HG02938 (cell line): ENCODE measurements around the gene NLRP1.
A peak's percentile ranks its signal among the peaks of the same experiment; 100 is the strongest.

ENCODE experiments used
- ATAC-seq: cut with Tn5 transposase; IDR thresholded peaks from one replicate; pipeline ENCODE4 v1.9.1; 2021; ENCODE audit warnings: mild to moderate bottlenecking, moderate library complexity; ENCODE audit not compliant: unreplicated experiment

The NLRP1 gene

DNA sequence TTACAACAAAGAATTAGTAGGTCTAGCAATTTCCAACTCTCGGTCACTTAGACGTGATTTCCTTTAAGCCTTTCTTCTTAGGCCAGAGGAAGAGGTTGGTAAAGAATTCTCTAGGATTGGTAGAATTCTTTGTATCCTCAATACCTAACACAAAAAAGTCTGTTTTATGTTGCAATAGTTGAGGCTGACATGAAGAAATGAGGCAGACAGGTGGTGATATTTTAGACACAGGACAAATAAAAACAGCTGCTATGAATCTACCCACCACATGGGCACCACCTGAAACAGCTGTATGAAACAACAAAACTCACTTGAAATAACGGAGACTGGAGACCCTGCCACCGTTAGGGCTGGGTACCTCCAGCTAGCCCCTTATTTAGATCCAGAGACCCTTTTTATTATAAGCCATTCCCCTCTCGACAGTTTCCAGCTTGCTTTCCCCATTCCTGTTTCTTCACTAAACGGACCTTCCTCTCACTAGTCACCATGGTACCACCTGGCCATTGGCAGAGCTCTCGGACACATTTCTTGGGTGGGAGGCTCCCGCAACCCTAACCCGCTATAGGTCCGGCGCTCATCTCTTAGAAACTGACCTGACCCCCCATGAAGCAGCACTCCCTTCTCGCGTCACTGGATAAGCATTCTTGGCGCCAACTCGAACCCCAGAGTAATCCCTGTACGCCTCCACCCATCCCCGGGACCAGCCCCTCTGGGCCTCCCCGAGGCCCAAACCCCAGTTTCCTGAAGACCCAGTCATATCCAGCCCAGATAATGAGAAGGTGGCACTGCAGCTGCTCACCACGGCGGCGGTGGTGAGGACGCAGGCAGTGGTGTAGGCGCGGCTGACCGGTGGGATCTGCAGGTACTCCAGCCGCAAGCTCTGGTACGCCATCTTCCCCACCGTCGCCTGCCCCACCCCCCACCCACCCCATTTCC is 98.8 kb downstream of the NLRP1 start, which contains the start of gene DERL2:
TSS of gene DERL2 (minus strand) at position 909 of the 936 bp plus-strand sequence. CDS start at position 892, 17 bp downstream.
- peak; percentile 23 for ATAC-seq

DNA sequence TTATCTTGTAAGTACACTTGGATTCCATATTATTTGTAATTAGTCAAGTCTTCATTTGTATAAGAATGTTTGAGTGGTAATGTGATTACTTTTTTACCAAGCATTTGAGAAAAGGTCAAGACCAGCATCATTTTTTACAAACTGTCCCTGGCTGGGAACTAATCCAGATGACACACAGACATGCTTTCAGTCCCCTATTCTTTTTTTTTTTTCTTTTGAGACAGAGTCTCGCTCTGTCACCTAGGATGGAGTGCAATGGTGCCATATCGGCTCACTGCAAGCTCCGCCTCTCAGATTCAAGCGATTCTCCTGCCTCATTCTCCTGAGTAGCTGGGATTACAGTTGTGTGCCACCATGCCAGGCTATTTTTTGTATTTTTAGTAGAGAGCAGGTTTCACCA is 102.9 kb downstream of the NLRP1 start:
- no peak for ATAC-seq

DNA sequence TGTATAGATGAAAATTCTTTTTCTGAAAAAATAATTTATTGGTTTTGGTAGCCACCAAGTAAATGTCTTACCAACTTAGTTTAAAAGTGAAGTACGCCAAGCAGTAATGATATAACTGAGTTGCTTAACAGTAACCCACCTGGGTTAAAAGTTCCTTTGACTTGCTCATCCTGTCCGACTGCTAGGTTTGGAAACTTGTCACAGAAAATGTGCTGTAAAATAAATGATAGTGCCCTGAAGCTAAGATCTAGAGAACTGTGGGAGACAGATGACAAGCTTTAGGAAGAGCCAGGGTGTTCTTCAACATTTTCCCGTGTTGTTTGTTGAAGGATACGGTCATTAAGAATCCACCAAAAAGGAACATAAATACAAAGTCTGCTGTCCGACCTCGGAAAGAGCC is 103.3 kb downstream of the NLRP1 start:
- ATAC-seq: no peak

DNA sequence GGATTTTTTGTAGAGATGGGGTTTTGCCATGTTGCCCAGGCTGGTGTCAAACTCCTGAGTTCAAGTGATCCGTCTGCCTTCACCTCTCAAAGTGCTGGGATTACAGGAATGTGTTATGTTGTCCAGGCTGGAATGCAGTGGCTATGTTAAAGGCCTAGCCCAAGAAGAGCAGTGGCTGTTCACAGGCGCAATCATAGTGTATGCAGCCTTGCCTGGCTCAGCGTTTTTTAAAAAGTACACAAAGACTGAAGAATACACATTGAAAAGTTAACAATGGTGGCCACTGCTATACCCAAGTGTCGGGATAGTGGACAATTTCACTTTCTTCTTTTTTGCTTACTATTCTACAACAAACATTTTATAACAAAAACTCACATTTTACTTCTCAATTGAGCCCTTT is 105.3 kb downstream of the NLRP1 start:
- no peak for ATAC-seq

DNA sequence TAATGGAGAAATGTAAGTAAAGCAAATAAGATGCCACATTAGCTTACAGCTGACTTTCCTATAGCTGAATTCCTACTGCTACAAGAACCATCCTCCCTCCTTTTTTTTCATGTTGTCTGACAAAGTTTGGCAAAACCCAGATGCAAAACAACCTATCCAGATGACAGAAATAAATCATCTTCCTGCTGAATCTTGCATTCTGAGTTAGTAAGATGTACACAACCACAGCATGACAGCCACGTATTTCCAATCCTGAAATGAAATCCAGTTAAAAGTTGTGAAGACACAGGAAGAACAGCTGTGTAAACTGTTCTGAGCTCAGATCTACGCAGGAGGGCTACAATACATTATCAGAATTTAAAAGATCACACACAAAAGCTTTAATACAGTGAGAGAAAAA is 110.4 kb downstream of the NLRP1 start:
- no peak for ATAC-seq

DNA sequence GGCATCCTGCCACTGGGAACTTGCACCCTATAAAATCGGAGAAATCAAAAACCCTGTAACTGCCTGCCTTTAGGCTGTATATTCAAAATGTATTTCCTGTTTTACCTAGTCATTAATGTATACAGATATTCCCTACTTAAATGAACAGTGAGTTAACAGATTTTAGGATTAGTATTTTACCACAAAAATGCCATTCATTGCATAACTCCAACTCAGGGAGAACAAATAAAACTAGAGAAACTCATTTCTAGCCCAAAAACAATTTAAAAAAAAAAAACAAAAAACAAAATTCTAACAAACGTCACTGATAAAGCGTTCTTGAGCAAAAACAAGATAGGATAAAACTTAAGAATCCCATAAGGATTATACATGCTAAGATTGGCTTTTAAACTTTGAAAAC is 111.8 kb downstream of the NLRP1 start:
- ATAC-seq: no peak

DNA sequence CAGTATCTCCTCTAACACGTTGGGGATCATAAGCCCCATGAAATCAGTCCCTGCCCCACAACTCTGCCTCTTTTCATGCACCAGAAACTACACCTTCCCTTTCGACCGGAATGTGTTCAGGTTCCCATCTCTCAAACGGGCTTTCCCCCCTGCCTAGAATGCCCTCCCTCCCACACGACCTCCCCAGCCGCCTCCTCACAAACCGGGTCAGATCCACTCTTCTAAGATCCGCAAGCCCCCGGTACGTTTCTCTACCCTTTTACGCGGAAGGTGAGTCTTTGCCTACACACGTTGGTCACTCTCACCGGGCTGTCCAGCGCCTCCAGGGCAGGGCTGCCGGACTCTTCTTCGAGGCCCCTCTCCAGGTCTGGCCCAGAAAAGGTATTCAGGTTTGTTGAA is 116.2 kb downstream of the NLRP1 start:
- ATAC-seq: no peak

DNA sequence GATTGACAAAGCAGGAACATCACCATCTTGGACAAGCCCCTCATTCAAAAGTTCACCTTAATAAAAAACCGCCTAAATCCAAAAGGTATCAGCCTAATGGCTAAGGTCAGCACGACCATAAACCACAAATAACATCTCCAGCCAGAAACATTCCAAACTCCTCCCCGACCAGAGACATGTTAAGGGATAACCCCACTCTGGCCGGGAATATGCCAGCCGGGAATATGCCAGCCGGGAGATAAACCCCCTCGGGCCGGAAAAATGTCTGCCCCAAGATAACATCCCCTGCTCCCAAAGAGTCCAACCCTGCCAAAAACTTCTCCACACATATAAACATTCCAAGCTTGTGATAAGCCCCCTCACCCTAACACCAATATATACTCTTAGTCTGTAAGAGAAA is 116.9 kb downstream of the NLRP1 start:
- ATAC-seq: no peak

DNA sequence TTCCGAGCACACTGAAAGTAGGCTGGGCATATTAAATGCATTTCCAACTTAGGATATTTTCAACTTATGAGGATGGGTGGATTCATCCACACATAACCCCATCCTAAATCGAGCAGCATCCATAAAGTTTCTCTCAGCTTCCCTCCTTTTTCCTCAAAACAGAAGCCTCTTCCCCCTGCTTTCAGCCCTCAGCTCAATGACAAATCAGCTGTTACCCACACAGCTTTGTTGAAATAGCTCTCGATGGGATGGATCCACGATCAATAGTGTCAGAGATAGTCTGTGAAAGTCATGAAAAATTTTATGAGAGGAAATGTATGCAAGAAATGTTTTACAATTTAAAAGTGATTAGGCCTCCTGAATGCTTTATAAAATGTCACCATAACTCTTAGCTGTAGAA is 118.0 kb downstream of the NLRP1 start:
- ATAC-seq: no peak

DNA sequence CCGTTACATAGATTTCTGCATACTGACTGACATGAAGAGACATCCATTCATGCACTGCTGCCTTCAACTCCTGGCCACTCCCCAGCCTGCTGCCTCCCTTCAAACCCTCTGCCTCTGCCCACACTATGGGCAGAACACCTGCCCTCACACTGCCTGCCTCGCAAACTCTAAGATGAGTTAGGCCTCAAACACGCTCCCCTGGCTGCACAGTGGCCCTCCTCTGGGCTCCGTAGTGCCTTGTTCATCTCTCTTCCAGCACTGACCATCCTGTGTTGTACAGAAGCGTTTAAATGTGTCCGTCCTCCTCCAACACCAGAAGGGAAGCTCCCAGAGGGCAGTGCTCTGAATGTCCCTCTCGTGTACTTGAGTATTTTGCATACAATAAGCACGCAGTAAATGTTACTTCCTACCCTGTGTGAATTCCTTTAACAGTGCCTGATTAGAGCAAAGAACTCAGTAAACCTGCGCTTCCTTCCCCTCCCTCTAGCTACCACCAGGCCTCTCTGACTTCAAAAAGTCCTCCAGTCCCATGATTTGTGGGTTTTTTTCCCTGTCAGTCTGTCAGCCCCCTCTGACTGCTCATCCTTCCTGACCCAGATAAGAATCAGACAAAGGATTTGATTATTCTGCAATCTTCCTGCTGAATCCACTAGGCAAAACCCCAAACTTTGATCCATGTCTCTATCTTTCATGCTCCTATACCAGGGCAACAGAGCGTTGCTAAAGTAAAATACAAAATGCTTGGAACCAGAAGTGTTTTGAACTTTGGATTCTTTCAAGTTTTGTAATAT is 119.4 kb downstream of the NLRP1 start:
- no peak for ATAC-seq
